HG02623 (cell line): Measurements from ENCODE around the gene ZBTB7C.

Source experiments
- ATAC-seq: cut with Tn5 transposase; IDR thresholded peaks from one replicate; pipeline ENCODE4 v1.9.1; 2021; ENCODE audit warnings: moderate library complexity; ENCODE audit not compliant: unreplicated experiment

Gene ZBTB7C

DNA sequence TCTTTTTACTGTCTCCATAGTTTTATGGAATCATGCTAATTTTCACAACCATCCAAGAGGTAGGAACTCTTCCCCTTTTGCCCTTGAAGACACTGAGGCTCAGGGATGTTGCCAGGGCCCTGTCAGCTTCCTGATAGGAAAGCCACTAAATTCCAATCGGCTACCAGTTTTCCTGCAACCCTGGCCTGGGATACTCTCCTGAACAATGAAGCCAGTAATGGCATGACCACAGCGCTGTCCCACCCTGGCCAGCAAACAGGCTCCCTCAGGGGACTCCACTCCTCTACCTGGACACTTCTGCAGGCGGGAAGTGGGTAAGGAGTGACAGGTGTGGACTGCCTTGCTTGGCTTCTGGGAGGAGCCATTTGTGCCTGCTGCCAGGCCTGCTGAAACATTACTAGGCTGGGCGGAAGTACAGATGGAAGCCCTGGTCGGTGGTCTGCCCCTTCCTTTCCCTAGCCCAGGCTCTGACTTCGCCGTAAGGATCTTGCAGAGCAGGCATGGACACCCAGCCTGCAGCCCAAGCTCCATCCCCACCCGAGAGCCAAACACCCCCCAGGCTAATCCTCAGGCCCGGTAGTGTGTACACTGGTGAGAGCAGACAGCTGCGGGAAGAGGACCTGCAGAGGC lies 400.0 kb downstream of the ZBTB7C start:
- ATAC-seq = no peak

DNA sequence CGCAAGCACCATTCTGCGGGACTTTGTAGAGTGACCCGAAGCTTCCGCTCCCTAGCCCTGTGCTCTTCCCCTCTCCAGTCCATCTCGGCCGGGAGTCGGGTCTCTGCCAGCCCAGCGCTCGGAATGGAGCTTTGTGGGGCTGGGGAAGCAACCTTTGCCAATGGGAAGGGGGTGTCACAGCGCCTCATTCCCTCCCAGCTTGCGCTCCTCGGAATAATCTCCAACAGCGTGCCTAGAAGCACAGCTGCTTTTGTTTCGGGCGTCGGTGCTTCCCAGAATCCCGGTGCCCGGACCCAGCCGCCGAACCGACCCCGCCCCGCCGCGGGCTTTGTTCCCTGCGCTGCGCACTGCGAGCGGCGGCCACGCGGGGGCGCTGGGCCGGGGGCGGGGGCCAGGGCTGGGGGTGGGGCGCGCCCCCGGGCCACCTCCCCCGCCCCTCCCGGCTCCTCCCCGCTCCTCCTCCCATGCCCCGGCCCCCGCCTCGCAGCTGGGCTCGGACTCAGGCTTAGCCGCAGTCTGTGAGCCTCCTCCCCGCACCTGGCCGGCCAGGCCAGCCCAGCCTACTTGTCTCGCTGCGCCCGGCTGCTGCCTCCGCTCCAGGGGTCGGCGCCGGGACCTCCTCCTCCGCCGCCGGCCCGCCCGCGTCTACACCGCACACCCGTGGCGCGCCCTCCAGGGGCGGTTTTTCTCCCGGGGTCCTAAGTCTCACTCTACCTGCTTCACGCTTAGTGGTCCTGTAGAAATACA lies 401.1 kb downstream of the ZBTB7C start:
- peak; percentile 55 for ATAC-seq

DNA sequence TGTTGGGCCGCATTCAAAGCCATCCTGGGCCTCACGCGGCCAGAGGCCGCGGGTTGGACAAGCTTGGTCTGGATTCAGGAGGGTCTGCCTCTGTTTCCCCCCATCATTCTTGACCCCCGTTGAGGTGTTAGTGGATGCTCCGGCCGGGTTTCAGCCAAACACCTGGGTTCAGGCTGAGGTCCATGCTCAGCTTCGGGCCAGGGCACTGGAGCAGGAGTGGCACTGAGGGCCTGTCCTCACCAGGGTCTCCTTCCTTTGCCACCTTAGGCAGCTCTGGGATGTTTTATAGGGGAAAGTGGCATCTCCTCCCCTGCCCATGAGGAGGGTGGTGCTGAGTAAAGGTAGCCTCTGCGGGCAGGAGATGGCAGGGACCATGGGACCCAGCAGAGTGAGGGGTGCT lies 401.8 kb downstream of the ZBTB7C start:
- ATAC-seq = no peak

- no peak for ATAC-seq
Measured at GRCh38 chr18:48006415-48007175, 402.6 kb downstream of the ZBTB7C start.

GRCh38 chr18:48004577-48004976 lies 404.6 kb downstream of the ZBTB7C start:
- no peak for ATAC-seq

GRCh38 chr18:48003426-48004349 lies 405.5 kb downstream of the ZBTB7C start:
- ATAC-seq = no peak

GRCh38 chr18:48002933-48003365 lies 406.2 kb downstream of the ZBTB7C start:
- no peak for ATAC-seq

DNA sequence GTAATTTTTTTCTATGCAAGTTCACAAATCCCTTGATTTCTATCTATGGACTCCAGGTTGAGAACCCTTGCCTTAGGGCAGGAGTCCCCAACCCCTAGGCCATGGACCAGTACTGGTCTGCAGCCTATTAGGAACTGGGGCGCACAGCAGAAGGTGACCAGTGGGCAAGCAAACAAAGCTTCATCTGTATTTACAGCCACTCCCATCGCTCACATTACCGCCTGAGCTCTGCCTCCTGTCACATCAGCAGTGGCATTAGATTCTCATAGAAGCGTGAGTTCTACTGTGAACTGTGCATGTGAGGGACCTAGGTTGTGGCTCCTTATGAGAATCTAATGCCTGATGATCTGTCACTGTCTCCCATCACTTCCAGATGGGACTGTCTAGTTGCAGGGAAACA lies 408.5 kb downstream of the ZBTB7C start:
- no peak for ATAC-seq

DNA sequence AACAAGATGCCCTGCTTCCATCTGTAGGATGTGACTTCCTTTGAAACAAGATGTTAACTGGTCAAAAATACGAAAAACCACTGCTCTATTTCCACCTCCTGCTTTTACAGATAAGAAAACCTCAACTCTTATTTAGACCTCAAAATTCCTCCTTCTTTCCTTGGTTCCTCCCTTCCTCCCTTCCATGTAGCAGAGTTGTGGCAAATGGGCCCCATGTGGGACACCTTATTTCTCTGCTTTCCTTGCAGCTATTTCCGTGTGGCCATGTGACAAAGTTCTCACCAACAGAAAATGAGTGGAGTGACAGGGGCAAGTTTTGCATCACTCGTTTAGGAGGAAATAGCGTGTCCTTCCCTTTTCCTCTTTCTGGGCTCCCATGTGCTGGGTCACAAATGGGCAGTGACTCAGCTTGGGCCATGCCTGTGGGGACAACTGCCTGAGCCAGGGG lies 409.4 kb downstream of the ZBTB7C start:
- ATAC-seq = no peak

GRCh38 chr18:47997338-47997780 lies 411.8 kb downstream of the ZBTB7C start:
- no peak for ATAC-seq

DNA sequence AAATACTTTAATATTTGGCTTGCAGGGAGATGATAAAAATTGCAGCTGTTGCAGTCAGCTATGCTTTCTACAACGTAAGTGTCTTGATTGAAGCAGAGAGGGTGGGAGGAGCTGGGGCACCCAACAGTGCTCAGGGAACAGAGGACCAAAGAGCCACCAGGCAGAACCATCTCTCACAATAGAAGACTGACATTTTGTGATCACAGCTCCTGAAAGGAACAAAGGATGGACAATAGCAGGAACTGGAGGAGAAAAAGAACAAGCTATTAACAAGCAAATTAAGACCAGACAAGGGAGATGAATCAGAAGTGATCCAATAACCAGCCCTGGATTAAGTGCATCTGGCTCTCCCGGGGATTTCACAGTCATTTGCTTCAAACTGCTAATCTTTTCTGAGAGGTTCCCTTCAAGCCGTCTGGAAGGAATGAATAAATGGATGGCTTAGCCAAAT lies 413.1 kb downstream of the ZBTB7C start:
- no peak for ATAC-seq

GRCh38 chr18:47995654-47996053 lies 413.5 kb downstream of the ZBTB7C start:
- no peak for ATAC-seq

GRCh38 chr18:47993409-47993808 lies 415.8 kb downstream of the ZBTB7C start:
- no peak for ATAC-seq

GRCh38 chr18:47992976-47993375 lies 416.2 kb downstream of the ZBTB7C start:
- no peak for ATAC-seq

- no peak for ATAC-seq
Measured at GRCh38 chr18:47992266-47992665, 416.9 kb downstream of the ZBTB7C start.

DNA sequence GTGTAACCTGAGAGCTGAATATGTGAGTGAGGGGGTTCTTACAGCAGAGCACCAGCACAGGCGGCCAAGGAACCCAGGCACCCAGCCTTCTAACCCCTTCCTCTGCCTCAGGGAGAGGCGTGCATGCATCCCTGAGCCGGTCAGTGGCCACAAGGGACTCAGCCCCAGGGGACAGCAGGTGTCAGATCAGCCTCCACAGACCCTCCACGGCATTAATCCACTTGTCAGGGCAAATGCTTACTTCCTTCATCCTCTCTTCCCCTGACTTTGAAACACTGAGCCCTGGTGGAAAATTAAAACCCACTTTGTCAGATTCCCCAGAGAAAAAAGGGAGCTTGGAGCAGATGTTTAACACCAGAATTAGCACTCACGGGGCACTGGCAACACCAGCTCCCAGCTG lies 418.2 kb downstream of the ZBTB7C start:
- no peak for ATAC-seq

- ATAC-seq = no peak
Measured at GRCh38 chr18:47987388-47987699, 421.8 kb downstream of the ZBTB7C start.

DNA sequence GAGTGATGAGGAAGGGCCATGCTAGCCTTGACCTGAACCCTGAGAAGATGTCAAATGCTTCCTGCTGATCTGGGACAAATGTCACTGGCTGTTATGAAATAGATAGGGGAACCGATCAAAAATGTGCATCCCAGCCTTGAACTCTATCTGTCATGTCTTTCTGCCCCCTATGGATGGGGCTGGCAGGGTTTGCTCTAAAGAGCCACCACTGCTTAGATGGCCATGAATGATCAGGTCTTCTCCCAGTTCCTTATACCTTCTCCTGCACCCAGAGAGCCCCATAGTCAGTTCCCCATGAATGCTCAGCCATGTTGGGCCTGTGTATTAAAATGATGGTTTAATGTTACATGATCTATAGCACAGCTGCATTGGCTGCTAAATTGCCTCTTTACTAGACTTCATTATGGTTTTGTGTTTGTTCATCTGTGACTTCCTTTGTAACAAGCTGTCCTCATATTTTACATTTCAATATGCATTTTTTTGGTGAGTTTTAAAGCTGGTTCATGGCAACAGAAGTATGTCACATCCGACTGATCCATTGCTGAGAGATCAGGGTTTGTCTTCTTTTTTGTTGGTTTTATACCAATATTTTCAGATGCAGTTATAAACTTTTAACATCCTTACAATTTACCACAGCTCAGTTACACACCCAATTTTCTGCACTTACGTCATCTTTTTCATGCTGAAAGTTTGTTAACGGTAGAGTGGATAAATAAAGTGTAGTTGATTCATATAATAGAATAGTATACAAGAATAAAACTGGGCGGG lies 422.4 kb downstream of the ZBTB7C start:
- no peak for ATAC-seq

GRCh38 chr18:47985866-47986265 lies 423.3 kb downstream of the ZBTB7C start:
- no peak for ATAC-seq

DNA sequence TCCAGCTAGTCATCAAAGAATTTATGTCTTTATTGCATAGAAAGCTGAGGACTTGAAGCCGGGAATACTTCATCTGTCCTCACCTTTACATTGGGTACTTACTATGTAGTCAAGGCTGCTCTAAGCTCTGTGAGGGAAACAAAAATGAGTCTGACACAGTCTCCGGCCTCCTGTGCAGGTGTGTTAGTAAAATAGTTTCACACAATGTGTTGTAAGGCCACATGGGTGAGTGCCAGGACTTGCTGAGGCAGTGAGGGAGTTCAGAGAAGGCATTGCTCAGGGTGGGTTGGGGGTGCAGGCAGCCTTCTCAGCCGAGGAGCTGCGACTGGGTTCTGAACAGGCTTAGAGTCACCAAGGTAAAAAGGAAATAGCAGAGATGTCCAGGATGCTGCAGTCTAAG lies 424.2 kb downstream of the ZBTB7C start:
- ATAC-seq = no peak
